Spleen (tissue), 11 donors: ENCODE results near the gene CNTN5. TPM values are rescaled to one million over a fixed set of nuclear protein-coding genes. Genes with fewer than 3 reads are reported as not detected.

Experiments used
- DNase-seq: peaks from one replicate; pipeline ENCODE4 v3.0.0-alpha.2; 2020
- H3K27ac ChIP-seq, 8 donors: fragments of 200-600 bp; sonication (generic) in 7 of 8; 1 replicate in 4 of 8; 2 replicates in 4 of 8; pipeline versions ENCODE4 v1.5.0 to v1.8.0; 2016 to 2021; ENCODE audit warnings: inconsistent platforms in 4 of 8, mild to moderate bottlenecking in 4 of 8, moderate library complexity in 1 of 8
- H3K27me3 ChIP-seq, 7 donors: fragments of 200-600 bp; sonication (generic) in 6 of 7; replicated peaks in 1 of 7; 1 replicate in 4 of 7; 2 replicates in 3 of 7; pipeline versions ENCODE4 v1.5.0 to v1.8.0; 2016 to 2021; ENCODE audit warnings: inconsistent platforms in 3 of 7, mild to moderate bottlenecking in 1 of 7
- H3K36me3 ChIP-seq, 6 donors: fragments of 200-600 bp; sonication (generic) in 5 of 6; 1 replicate in 4 of 6; 2 replicates in 2 of 6; pipeline versions ENCODE4 v1.5.0 to v1.8.0; 2016 to 2021; ENCODE audit warnings: inconsistent platforms in 2 of 6
- H3K4me1 ChIP-seq, 6 donors: fragments of 200-600 bp; sonication (generic) in 5 of 6; 1 replicate in 3 of 6; 2 replicates in 3 of 6; pipeline versions ENCODE4 v1.5.0 to v1.8.0; 2016 to 2021; ENCODE audit warnings: inconsistent platforms in 3 of 6
- H3K4me3 ChIP-seq, 8 donors: fragments of 200-600 bp; sonication (generic) in 7 of 8; 1 replicate in 4 of 8; 2 replicates in 4 of 8; pipeline versions ENCODE4 v1.5.0 to v1.8.0; 2016 to 2021; ENCODE audit warnings: inconsistent platforms in 4 of 8, mild to moderate bottlenecking in 4 of 8, moderate library complexity in 2 of 8
- H3K9me3 ChIP-seq, 8 donors: fragments of 200-600 bp; sonication (generic) in 7 of 8; 1 replicate in 4 of 8; 2 replicates in 4 of 8; pipeline versions ENCODE4 v1.5.0 to v1.8.0; 2016 to 2021; ENCODE audit warnings: inconsistent platforms in 4 of 8
- CTCF ChIP-seq, 11 experiments: fragments of 200-600 bp in 7 of 11; fragments of 450-650 bp in 4 of 11; sonication (generic) in 4 of 11; IDR thresholded peaks in 8 of 11; conservative IDR thresholded peaks in 3 of 11; 1 replicate in 7 of 11; 2 replicates in 4 of 11; pipeline versions ENCODE4 v1.4.0 to v1.8.0; 2016 to 2021; ENCODE audit warnings: antibody characterized with exemption in 11 of 11, inconsistent platforms in 4 of 11, mild to moderate bottlenecking in 1 of 11
- POLR2A ChIP-seq, 3 donors: fragments of 450-650 bp; IDR thresholded peaks; one replicate each; pipeline ENCODE4 v1.5.1; 2017; ENCODE audit warnings: antibody characterized with exemption in 3 of 3, mild to moderate bottlenecking in 1 of 3
- POLR2AphosphoS5 ChIP-seq, 3 donors: sonication (generic); formaldehyde crosslinking; IDR thresholded peaks; one replicate each; pipeline ENCODE4 v1.5.1; 2017; ENCODE audit warnings: antibody characterized with exemption in 3 of 3
- WGBS, 5 donors: extraction: QIAGEN DNeasy Blood & Tissue Kit in 3 of 5; methylation state at CpG; one replicate each; pipeline versions ENCODE4 v1.1.5 to v1.1.7; 2013 to 2018; 5-methylcytosine and 5-hydroxymethylcytosine counted together
- intact Hi-C: fragments of 100-400 bp; cut with DNase I; formaldehyde crosslinking; loops from one replicate; pipeline ENCODE4 v1.15.0; 2023; ENCODE audit warnings: low total_unique reads
- polyA plus RNA-seq, 3 donors: library from polyadenylated mRNA; stranded (reverse); fragments of 200-250 nt; gene quantifications; one replicate each; pipeline ENCODE4 v1.2.1, GENCODE V29; 2013
- total RNA-seq, 7 donors: library from RNA; depleted of rRNA in 3 of 7; stranded (reverse); fragments of >200 nt in 3 of 7; fragmentation: NEBNext Ultra II Directional in 4 of 7; extraction: Animal tissue kit (Norgen Biotek cat#: 25700) in 4 of 7; gene quantifications; one replicate each; pipeline versions ENCODE4 v1.1.0 to v1.2.1, GENCODE V29; 2016 to 2021
- donor health status: healthy with polysubstance abuse.
- donor health status: DM: no; HTN: no; CAD: no; lungs with moderate emphysema.
- donor health status: DM: no; HTN: no; CAD: no.
- donor health status: Bipolar disorder and iron deficiency.
- donor health status: healthy.
- donor health status: DM: no; HTN: no; CAD: no.
- donor health status: DM: yes; HTN: yes; CAD: no.

Gene CNTN5
- total and polyA plus RNA-seq, 10 donors, result 0.02 TPM; not detected in 8

GRCh38 chr11:99135508-99135907 is 114.8 kb downstream of the CNTN5 start:
- no peaks in the 10 kb centered on the region for H3K27me3 ChIP-seq
- no peak for DNase-seq
- intact Hi-C loops, result no loop called here

GRCh38 chr11:99142237-99142636 is 121.5 kb downstream of the CNTN5 start:
- 54 to 81% (median 62%) methylated on average over 4 of the region's 4 CpGs for WGBS, 5 donors
- Histone ChIP-seq H3K4me3 (no peak overlapping the region), H3K4me1 (no peaks in the 10 kb centered on the region), H3K27ac (no peak overlapping the region), H3K9me3 (peaks cover 0 to 39% (median 0%) of the 10 kb centered on the region in 8 donors), H3K27me3 (no peaks in the 10 kb centered on the region), H3K36me3 (no peaks in the 10 kb centered on the region)
- TF ChIP-seq POLR2AphosphoS5 (IDR thresholded peaks at IDR 0.05), result no peak
- TF ChIP-seq POLR2A (IDR thresholded peaks at IDR 0.05), result no peak
- no peak for TF ChIP-seq CTCF (IDR thresholded peaks at IDR 0.05 in 8 of 11, conservative IDR thresholded peaks at IDR 0.05 in 3 of 11)
- DNase-seq, result no peak
- intact Hi-C loops, result no loop called here

More at GRCh38 chr11:99135508-99135907, 114.8 kb downstream of the CNTN5 start:
- H3K36me3 ChIP-seq, result no peaks in the 10 kb centered on the region
- H3K27ac ChIP-seq, result no peak overlapping the region
- no peak overlapping the region for H3K4me3 ChIP-seq
- peaks cover 0 to 28% (median 14%) of the 10 kb centered on the region in 8 donors for H3K9me3 ChIP-seq
- no peaks in the 10 kb centered on the region for H3K4me1 ChIP-seq
- TF ChIP-seq POLR2AphosphoS5 (IDR thresholded peaks at IDR 0.05) (no peak), POLR2A (IDR thresholded peaks at IDR 0.05) (no peak), CTCF (IDR thresholded peaks at IDR 0.05 in 8 of 11, conservative IDR thresholded peaks at IDR 0.05 in 3 of 11) (no peak)
- 74 to 97% (median 86%) methylated on average over 1 of the region's 1 CpG for WGBS, 5 donors

GRCh38 chr11:99148352-99148751 is 127.6 kb downstream of the CNTN5 start:
- intact Hi-C loops, result no loop called here
- no peak overlapping the region for H3K27ac ChIP-seq
- H3K9me3 ChIP-seq, result peaks cover 0 to 30% (median 2%) of the 10 kb centered on the region in 8 donors
- TF ChIP-seq POLR2AphosphoS5 (IDR thresholded peaks at IDR 0.05) (no peak), CTCF (IDR thresholded peaks at IDR 0.05 in 8 of 11, conservative IDR thresholded peaks at IDR 0.05 in 3 of 11) (no peak), POLR2A (IDR thresholded peaks at IDR 0.05) (no peak)
- no peaks in the 10 kb centered on the region for H3K36me3 ChIP-seq
- DNase-seq, result no peak
- H3K4me1 ChIP-seq, result no peaks in the 10 kb centered on the region
- H3K27me3 ChIP-seq, result no peaks in the 10 kb centered on the region
- no peak overlapping the region for H3K4me3 ChIP-seq

- 60 to 84% (median 72%) methylated on average over 5 of the region's 5 CpGs for WGBS, 5 donors
- no peaks in the 10 kb centered on the region for H3K27me3 ChIP-seq
- DNase-seq, result no peak
- TF ChIP-seq POLR2A (IDR thresholded peaks at IDR 0.05) (no peak), CTCF (IDR thresholded peaks at IDR 0.05 in 8 of 11, conservative IDR thresholded peaks at IDR 0.05 in 3 of 11) (no peak), POLR2AphosphoS5 (IDR thresholded peaks at IDR 0.05) (no peak)
- H3K9me3 ChIP-seq, result peaks cover 0 to 7% (median 0%) of the 10 kb centered on the region in 8 donors
- intact Hi-C loops, result no loop called here
- H3K4me1 ChIP-seq, result no peaks in the 10 kb centered on the region
- H3K27ac ChIP-seq, result no peak overlapping the region
- no peak overlapping the region for H3K4me3 ChIP-seq
- H3K36me3 ChIP-seq, result no peaks in the 10 kb centered on the region
Measured at GRCh38 chr11:99154277-99154676, 133.5 kb downstream of the CNTN5 start.
